Measurements from ENCODE around the gene LRRC46. TPM values are rescaled to one million over a fixed set of nuclear protein-coding genes. Genes with fewer than 3 reads are reported as not detected.

The LRRC46 gene
- total RNA-seq, 1 donor from 2014 or later, result not detected

GRCh38 chr17:47822785-47823184, 8.7 kb upstream of the LRRC46 start:
- H3K36me3 ChIP-seq (ENCODE audit: control insufficient read depth in 3 of 3, insufficient read depth in 3 of 3, low read length in 3 of 3), result peaks cover 44 to 55% (median 51%) of the 10 kb centered on the region in 3 donors
- H3K27me3 ChIP-seq (ENCODE audit: control insufficient read depth in 3 of 3, insufficient read depth in 3 of 3, low read length in 3 of 3), result no peaks in the 10 kb centered on the region
- H3K27ac ChIP-seq (ENCODE audit: low read depth, low read length), result peak overlapping the region; percentile 89
- H3K9me3 ChIP-seq (ENCODE audit: control insufficient read depth in 3 of 3, low read length in 3 of 3), result no peaks in the 10 kb centered on the region
- H3K4me3 ChIP-seq (ENCODE audit: low read length in 3 of 3), result peak overlapping the region in 2 of 3 donors; percentile 6 to 89
- H3K4me1 ChIP-seq (ENCODE audit: control insufficient read depth in 3 of 3, insufficient read depth in 3 of 3, low read length in 3 of 3), result peaks cover 27 to 50% (median 31%) of the 10 kb centered on the region in 3 donors
- peak overlapping the region; percentile 38 to 81 (median 57) for H3K9ac ChIP-seq (ENCODE audit: low read depth in 1 of 3, low read length in 3 of 3)

- Histone ChIP-seq H3K36me3 (ENCODE audit: control insufficient read depth in 3 of 3, insufficient read depth in 3 of 3, low read length in 3 of 3) (peaks cover 42 to 53% (median 48%) of the 10 kb centered on the region in 3 donors), H3K9ac (ENCODE audit: low read depth in 1 of 3, low read length in 3 of 3) (no peak overlapping the region), H3K27me3 (ENCODE audit: control insufficient read depth in 3 of 3, insufficient read depth in 3 of 3, low read length in 3 of 3) (no peaks in the 10 kb centered on the region), H3K4me3 (ENCODE audit: low read length in 3 of 3) (no peak overlapping the region), H3K27ac (ENCODE audit: low read depth, low read length) (no peak overlapping the region), H3K4me1 (ENCODE audit: control insufficient read depth in 3 of 3, insufficient read depth in 3 of 3, low read length in 3 of 3) (peaks cover 27 to 45% (median 31%) of the 10 kb centered on the region in 3 donors), H3K9me3 (ENCODE audit: control insufficient read depth in 3 of 3, low read length in 3 of 3) (no peaks in the 10 kb centered on the region)
Observed at GRCh38 chr17:47823519-47823918, 8.0 kb upstream of the LRRC46 start.

- peak overlapping the region in 1 of 3 donors; percentile 98 for H3K4me3 ChIP-seq (ENCODE audit: low read length in 3 of 3)
- no peak overlapping the region for H3K9ac ChIP-seq (ENCODE audit: low read depth in 1 of 3, low read length in 3 of 3)
Observed at GRCh38 chr17:47829870-47830269, 1.6 kb upstream of the LRRC46 start.

DNA sequence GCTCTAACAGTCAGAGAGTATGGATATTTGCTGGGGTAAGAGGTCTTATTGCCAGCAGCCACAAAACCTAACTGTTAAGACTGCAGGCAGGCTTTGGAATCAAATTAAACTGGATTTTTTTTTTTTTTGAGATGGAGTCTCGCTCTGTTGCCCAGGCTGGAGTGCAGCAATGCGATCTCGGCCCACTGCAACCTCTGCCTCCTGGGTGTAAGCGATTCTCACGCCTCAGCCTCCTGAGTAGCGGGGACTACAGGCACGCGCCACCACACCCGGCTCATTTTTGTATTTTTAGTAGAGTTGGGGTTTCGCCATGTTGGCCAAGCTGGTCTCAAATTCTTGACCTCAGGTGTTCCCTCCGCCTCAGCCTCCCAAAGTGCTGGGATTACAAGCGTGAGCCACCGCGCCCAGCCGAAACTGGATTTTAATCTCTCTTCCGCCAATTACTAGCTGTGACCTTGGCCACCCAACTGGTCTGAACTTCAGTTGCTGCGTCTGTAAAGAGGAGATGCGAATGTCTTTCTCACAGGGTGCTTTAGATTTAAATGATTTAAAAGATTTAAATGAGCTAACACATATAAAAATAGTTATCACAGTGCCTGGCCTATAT, 971 bp upstream of the LRRC46 start:
- H3K27ac ChIP-seq (ENCODE audit: low read depth, low read length), result peak overlapping the region; percentile 63
- H3K9me3 ChIP-seq (ENCODE audit: control insufficient read depth in 3 of 3, low read length in 3 of 3), result no peaks in the 10 kb centered on the region
- peaks cover 20 to 24% (median 22%) of the 10 kb centered on the region in 3 donors for H3K4me1 ChIP-seq (ENCODE audit: control insufficient read depth in 3 of 3, insufficient read depth in 3 of 3, low read length in 3 of 3)
- H3K9ac ChIP-seq (ENCODE audit: low read depth in 1 of 3, low read length in 3 of 3), result peak overlapping the region; percentile 77 to 95 (median 83)
- peak overlapping the region; percentile 88 to 100 (median 98) for H3K4me3 ChIP-seq (ENCODE audit: low read length in 3 of 3)
- H3K36me3 ChIP-seq (ENCODE audit: control insufficient read depth in 3 of 3, insufficient read depth in 3 of 3, low read length in 3 of 3), result peaks cover 20 to 27% (median 25%) of the 10 kb centered on the region in 3 donors
- H3K27me3 ChIP-seq (ENCODE audit: control insufficient read depth in 3 of 3, insufficient read depth in 3 of 3, low read length in 3 of 3), result no peaks in the 10 kb centered on the region

More at GRCh38 chr17:47829870-47830269, 1.6 kb upstream of the LRRC46 start:
- Histone ChIP-seq H3K27ac (ENCODE audit: low read depth, low read length) (no peak overlapping the region), H3K36me3 (ENCODE audit: control insufficient read depth in 3 of 3, insufficient read depth in 3 of 3, low read length in 3 of 3) (peaks cover 24 to 30% (median 28%) of the 10 kb centered on the region in 3 donors), H3K9me3 (ENCODE audit: control insufficient read depth in 3 of 3, low read length in 3 of 3) (no peaks in the 10 kb centered on the region), H3K27me3 (ENCODE audit: control insufficient read depth in 3 of 3, insufficient read depth in 3 of 3, low read length in 3 of 3) (no peaks in the 10 kb centered on the region), H3K4me1 (ENCODE audit: control insufficient read depth in 3 of 3, insufficient read depth in 3 of 3, low read length in 3 of 3) (peaks cover 19 to 23% (median 20%) of the 10 kb centered on the region in 3 donors)

DNA sequence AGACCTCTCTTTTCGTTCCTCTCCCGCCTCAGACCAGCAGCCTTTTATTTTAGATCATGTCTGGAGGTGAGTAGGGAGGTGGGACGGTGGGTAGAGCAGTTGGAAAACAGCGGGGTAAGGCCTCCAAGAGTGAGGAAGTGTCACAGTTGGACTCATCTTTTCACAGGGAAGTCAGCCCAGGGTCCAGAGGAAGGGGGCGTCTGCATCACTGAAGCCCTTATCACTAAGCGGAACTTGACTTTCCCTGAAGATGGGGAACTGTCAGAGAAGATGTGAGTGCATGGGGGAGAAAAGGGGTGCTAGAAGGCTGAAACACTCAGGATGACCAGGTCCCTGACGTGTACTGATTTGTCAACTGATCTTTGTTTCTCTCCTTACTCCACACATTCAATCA, 461 bp downstream of the LRRC46 start:
- peak overlapping the region; percentile 88 to 100 (median 98) for H3K4me3 ChIP-seq (ENCODE audit: low read length in 3 of 3)
- peaks cover 15 to 24% (median 23%) of the 10 kb centered on the region in 3 donors for H3K36me3 ChIP-seq (ENCODE audit: control insufficient read depth in 3 of 3, insufficient read depth in 3 of 3, low read length in 3 of 3)
- H3K4me1 ChIP-seq (ENCODE audit: control insufficient read depth in 3 of 3, insufficient read depth in 3 of 3, low read length in 3 of 3), result peaks cover 20 to 31% (median 22%) of the 10 kb centered on the region in 3 donors
- peak overlapping the region; percentile 77 to 95 (median 83) for H3K9ac ChIP-seq (ENCODE audit: low read depth in 1 of 3, low read length in 3 of 3)
- H3K27me3 ChIP-seq (ENCODE audit: control insufficient read depth in 3 of 3, insufficient read depth in 3 of 3, low read length in 3 of 3), result no peaks in the 10 kb centered on the region
- H3K27ac ChIP-seq (ENCODE audit: low read depth, low read length), result no peak overlapping the region
- H3K9me3 ChIP-seq (ENCODE audit: control insufficient read depth in 3 of 3, low read length in 3 of 3), result no peaks in the 10 kb centered on the region

DNA sequence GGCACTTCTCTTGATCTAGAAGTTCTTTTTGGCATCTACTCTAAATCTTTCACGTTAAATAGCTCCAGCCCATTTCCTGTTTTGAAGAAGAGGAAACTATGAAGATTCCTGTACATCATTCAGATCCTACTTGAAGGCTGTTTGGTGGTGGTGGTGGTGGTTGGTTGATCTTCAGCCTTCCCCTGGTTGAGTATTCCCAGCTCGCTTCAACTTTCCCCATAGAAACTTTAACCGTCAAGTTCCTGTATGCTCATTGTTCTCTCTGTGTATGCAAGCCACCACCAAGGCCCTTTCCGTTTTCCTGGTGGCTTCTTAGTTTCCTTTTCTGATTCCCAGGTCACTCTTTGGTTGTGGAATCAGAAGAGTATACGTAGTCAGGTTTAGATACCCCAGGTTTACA, 3.3 kb downstream of the LRRC46 start:
- Histone ChIP-seq H3K36me3 (ENCODE audit: control insufficient read depth in 3 of 3, insufficient read depth in 3 of 3, low read length in 3 of 3) (peaks cover 18 to 27% (median 22%) of the 10 kb centered on the region in 3 donors), H3K4me3 (ENCODE audit: low read length in 3 of 3) (no peak overlapping the region), H3K9ac (ENCODE audit: low read depth in 1 of 3, low read length in 3 of 3) (no peak overlapping the region), H3K4me1 (ENCODE audit: control insufficient read depth in 3 of 3, insufficient read depth in 3 of 3, low read length in 3 of 3) (peaks cover 20 to 33% (median 22%) of the 10 kb centered on the region in 3 donors), H3K9me3 (ENCODE audit: control insufficient read depth in 3 of 3, low read length in 3 of 3) (no peaks in the 10 kb centered on the region), H3K27me3 (ENCODE audit: control insufficient read depth in 3 of 3, insufficient read depth in 3 of 3, low read length in 3 of 3) (no peaks in the 10 kb centered on the region), H3K27ac (ENCODE audit: low read depth, low read length) (peak overlapping the region; percentile 49)

DNA sequence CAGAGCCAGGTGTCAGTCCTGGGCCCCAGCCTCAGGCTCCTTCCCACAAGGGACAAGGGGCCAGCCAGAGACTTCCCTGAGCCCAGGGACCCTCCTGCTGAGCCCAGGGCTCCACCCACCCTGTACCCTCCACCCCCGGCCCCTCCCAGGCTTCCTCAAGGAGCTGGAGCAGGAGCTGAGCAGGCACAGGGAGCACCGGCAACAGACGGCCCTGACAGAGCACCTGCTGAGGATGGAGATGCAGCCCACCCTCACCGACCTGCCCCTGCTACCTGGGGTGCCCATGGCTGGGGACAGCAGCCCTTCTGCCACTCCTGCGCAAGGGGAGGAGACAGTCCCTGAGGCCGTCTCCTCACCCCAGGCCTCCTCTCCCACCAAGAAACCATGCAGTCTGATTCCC, 5.1 kb downstream of the LRRC46 start:
- no peak overlapping the region for H3K4me3 ChIP-seq (ENCODE audit: low read length in 3 of 3)
- no peak overlapping the region for H3K9ac ChIP-seq (ENCODE audit: low read depth in 1 of 3, low read length in 3 of 3)
- no peaks in the 10 kb centered on the region for H3K27me3 ChIP-seq (ENCODE audit: control insufficient read depth in 3 of 3, insufficient read depth in 3 of 3, low read length in 3 of 3)
- no peaks in the 10 kb centered on the region for H3K9me3 ChIP-seq (ENCODE audit: control insufficient read depth in 3 of 3, low read length in 3 of 3)
- no peak overlapping the region for H3K27ac ChIP-seq (ENCODE audit: low read depth, low read length)
- peaks cover 18 to 38% (median 23%) of the 10 kb centered on the region in 3 donors for H3K4me1 ChIP-seq (ENCODE audit: control insufficient read depth in 3 of 3, insufficient read depth in 3 of 3, low read length in 3 of 3)
- H3K36me3 ChIP-seq (ENCODE audit: control insufficient read depth in 3 of 3, insufficient read depth in 3 of 3, low read length in 3 of 3), result peaks cover 18 to 29% (median 22%) of the 10 kb centered on the region in 3 donors

GRCh38 chr17:47837401-47838039, 6.0 kb downstream of the LRRC46 start:
- H3K27me3 ChIP-seq (ENCODE audit: control insufficient read depth in 3 of 3, insufficient read depth in 3 of 3, low read length in 3 of 3), result no peaks in the 10 kb centered on the region
- no peak overlapping the region for H3K4me3 ChIP-seq (ENCODE audit: low read length in 3 of 3)
- peaks cover 15 to 33% (median 18%) of the 10 kb centered on the region in 3 donors for H3K4me1 ChIP-seq (ENCODE audit: control insufficient read depth in 3 of 3, insufficient read depth in 3 of 3, low read length in 3 of 3)
- H3K9ac ChIP-seq (ENCODE audit: low read depth in 1 of 3, low read length in 3 of 3), result no peak overlapping the region
- no peak overlapping the region for H3K27ac ChIP-seq (ENCODE audit: low read depth, low read length)
- no peaks in the 10 kb centered on the region for H3K9me3 ChIP-seq (ENCODE audit: control insufficient read depth in 3 of 3, low read length in 3 of 3)
- H3K36me3 ChIP-seq (ENCODE audit: control insufficient read depth in 3 of 3, insufficient read depth in 3 of 3, low read length in 3 of 3), result peaks cover 18 to 29% (median 22%) of the 10 kb centered on the region in 3 donors

GRCh38 chr17:47838636-47839035, 7.2 kb downstream of the LRRC46 start:
- H3K9ac ChIP-seq (ENCODE audit: low read depth in 1 of 3, low read length in 3 of 3), result no peak overlapping the region
- no peaks in the 10 kb centered on the region for H3K27me3 ChIP-seq (ENCODE audit: control insufficient read depth in 3 of 3, insufficient read depth in 3 of 3, low read length in 3 of 3)
- peaks cover 18 to 29% (median 22%) of the 10 kb centered on the region in 3 donors for H3K36me3 ChIP-seq (ENCODE audit: control insufficient read depth in 3 of 3, insufficient read depth in 3 of 3, low read length in 3 of 3)
- H3K9me3 ChIP-seq (ENCODE audit: control insufficient read depth in 3 of 3, low read length in 3 of 3), result no peaks in the 10 kb centered on the region
- no peak overlapping the region for H3K4me3 ChIP-seq (ENCODE audit: low read length in 3 of 3)
- peaks cover 15 to 33% (median 18%) of the 10 kb centered on the region in 3 donors for H3K4me1 ChIP-seq (ENCODE audit: control insufficient read depth in 3 of 3, insufficient read depth in 3 of 3, low read length in 3 of 3)
- H3K27ac ChIP-seq (ENCODE audit: low read depth, low read length), result no peak overlapping the region

DNA sequence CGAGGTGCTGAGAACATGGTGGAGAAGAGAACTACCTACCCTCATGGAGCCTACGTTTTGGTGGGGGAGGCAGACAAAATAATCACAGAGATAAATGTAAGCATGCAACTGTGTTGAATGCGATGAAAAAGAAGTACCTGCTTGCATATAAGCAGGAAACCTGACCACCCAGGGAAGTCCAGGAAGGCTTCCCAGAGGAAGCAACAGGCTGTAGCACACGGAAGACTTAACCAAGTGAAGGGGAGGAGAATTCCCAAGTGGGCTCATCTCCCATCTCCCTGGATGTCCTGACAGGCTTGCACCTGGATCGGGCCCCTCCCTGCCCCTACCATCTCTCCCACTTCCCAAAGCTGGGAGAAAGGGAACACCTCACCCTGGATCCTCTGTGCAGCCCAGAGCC, 7.6 kb downstream of the LRRC46 start:
- H3K9me3 ChIP-seq (ENCODE audit: control insufficient read depth in 3 of 3, low read length in 3 of 3), result no peaks in the 10 kb centered on the region
- no peak overlapping the region for H3K27ac ChIP-seq (ENCODE audit: low read depth, low read length)
- H3K4me3 ChIP-seq (ENCODE audit: low read length in 3 of 3), result no peak overlapping the region
- peaks cover 15 to 33% (median 18%) of the 10 kb centered on the region in 3 donors for H3K4me1 ChIP-seq (ENCODE audit: control insufficient read depth in 3 of 3, insufficient read depth in 3 of 3, low read length in 3 of 3)
- H3K36me3 ChIP-seq (ENCODE audit: control insufficient read depth in 3 of 3, insufficient read depth in 3 of 3, low read length in 3 of 3), result peaks cover 18 to 29% (median 22%) of the 10 kb centered on the region in 3 donors
- no peak overlapping the region for H3K9ac ChIP-seq (ENCODE audit: low read depth in 1 of 3, low read length in 3 of 3)
- peaks cover under 1 to 2% (median 1%) of the 10 kb centered on the region in 3 donors for H3K27me3 ChIP-seq (ENCODE audit: control insufficient read depth in 3 of 3, insufficient read depth in 3 of 3, low read length in 3 of 3)

All from skeletal muscle tissue (tissue), 4 donors.